NOMO-1 (cell line): ENCODE results near the gene VPREB3.

Experiments
- DNase-seq, 2 experiments: peaks; one replicate each; lab custom pipeline; 2025; ENCODE audit not compliant: unreplicated experiment in 2 of 2; lab: John Stamatoyannopoulos, UW

VPREB3 gene

GRCh38 chr22:23783265-23784150 lies 29.3 kb upstream of the VPREB3 start:
- no peak for DNase-seq

- no peak for DNase-seq
These were observed 28.5 kb upstream of the VPREB3 start for GRCh38 chr22:23782703-23783102.

- DNase-seq, result no peak
These were observed 28.0 kb upstream of the VPREB3 start for GRCh38 chr22:23782252-23782651.

GRCh38 chr22:23781511-23782183 lies 27.4 kb upstream of the VPREB3 start:
- DNase-seq, result no peak

- no peak for DNase-seq
These were observed 26.8 kb upstream of the VPREB3 start for GRCh38 chr22:23781065-23781464.

GRCh38 chr22:23780146-23780748 lies 26.0 kb upstream of the VPREB3 start:
- no peak for DNase-seq

GRCh38 chr22:23779731-23780130 lies 25.5 kb upstream of the VPREB3 start:
- no peak for DNase-seq

- no peak for DNase-seq
These were observed 24.9 kb upstream of the VPREB3 start for GRCh38 chr22:23779083-23779482.

GRCh38 chr22:23778577-23778900 lies 24.3 kb upstream of the VPREB3 start:
- no peak for DNase-seq

GRCh38 chr22:23777776-23778576 lies 23.8 kb upstream of the VPREB3 start:
- no peak for DNase-seq

- no peak for DNase-seq
These were observed 21.7 kb upstream of the VPREB3 start for GRCh38 chr22:23775779-23776375.

GRCh38 chr22:23774922-23775436 lies 20.8 kb upstream of the VPREB3 start:
- no peak for DNase-seq

- DNase-seq, result no peak
These were observed 20.1 kb upstream of the VPREB3 start for GRCh38 chr22:23774114-23774921.

GRCh38 chr22:23773483-23774113 lies 19.4 kb upstream of the VPREB3 start:
- no peak for DNase-seq

GRCh38 chr22:23772649-23773473 lies 18.6 kb upstream of the VPREB3 start, which contains the start of gene MMP11:
MMP11 (plus strand) TSS chr22:23772849; CDS start chr22:23772871, 22 bp downstream.
- peak in 1 of 2 experiments; percentile 13 for DNase-seq

- DNase-seq, result no peak
These were observed 18.1 kb upstream of the VPREB3 start for GRCh38 chr22:23772315-23772648.

GRCh38 chr22:23769321-23769965 lies 15.2 kb upstream of the VPREB3 start:
- no peak for DNase-seq
